Esophagus squamous epithelium (tissue), 4 donors: ENCODE results near the gene DNER.

Source experiments
- POLR2A ChIP-seq, 4 donors: fragments of 450-650 bp; IDR thresholded peaks; one replicate each; pipeline ENCODE4 v1.6.1; 2017; ENCODE audit warnings: antibody characterized with exemption in 4 of 4, mild to moderate bottlenecking in 4 of 4, moderate library complexity in 3 of 4
- TF ChIP-seq, protein P1 (sequence below), 6 experiments: fragments of 450-650 bp in 4 of 6; fragments of 200-600 bp in 2 of 6; sonication (generic) in 2 of 6; IDR thresholded peaks; one replicate each; pipeline ENCODE4 v1.5.1; 2016 to 2019; ENCODE audit warnings: antibody characterized with exemption in 6 of 6, mild to moderate bottlenecking in 4 of 6, moderate library complexity in 4 of 6

DNA sequence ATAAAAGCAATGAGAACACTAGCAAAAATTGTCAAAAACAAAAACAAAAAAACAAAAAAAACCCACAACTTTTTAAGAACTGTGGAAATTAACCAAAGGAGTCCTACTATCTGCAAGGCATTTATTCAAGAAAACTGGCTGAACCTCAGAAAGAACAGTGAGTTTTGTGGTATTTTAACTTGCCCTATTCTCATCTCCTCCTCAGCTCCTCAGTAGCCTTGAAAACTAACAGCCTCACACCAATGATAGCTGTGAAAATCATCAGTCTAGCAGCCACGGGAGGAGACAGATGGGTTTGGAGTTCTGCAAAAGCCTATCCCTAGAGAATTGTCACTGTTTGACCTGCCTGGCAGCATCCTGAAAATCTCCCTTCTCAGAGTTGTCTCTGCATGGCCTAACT lies 20.1 kb upstream of the DNER start:
- TF ChIP-seq POLR2A (IDR thresholded peaks at IDR 0.05), result no peak
- TF ChIP-seq, protein P1, sequence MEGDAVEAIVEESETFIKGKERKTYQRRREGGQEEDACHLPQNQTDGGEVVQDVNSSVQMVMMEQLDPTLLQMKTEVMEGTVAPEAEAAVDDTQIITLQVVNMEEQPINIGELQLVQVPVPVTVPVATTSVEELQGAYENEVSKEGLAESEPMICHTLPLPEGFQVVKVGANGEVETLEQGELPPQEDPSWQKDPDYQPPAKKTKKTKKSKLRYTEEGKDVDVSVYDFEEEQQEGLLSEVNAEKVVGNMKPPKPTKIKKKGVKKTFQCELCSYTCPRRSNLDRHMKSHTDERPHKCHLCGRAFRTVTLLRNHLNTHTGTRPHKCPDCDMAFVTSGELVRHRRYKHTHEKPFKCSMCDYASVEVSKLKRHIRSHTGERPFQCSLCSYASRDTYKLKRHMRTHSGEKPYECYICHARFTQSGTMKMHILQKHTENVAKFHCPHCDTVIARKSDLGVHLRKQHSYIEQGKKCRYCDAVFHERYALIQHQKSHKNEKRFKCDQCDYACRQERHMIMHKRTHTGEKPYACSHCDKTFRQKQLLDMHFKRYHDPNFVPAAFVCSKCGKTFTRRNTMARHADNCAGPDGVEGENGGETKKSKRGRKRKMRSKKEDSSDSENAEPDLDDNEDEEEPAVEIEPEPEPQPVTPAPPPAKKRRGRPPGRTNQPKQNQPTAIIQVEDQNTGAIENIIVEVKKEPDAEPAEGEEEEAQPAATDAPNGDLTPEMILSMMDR (IDR thresholded peaks at IDR 0.05), result no peak
